ENCODE data around the gene LAMA2. TPM values are rescaled to one million over a fixed set of nuclear protein-coding genes. Genes with fewer than 3 reads are reported as not detected.
"Not testable (repeated sequence)": the region's sequence is repeated elsewhere in the genome, so short reads cannot be mapped to it uniquely, and the experiment has no call there.

LAMA2 gene
- total and polyA plus RNA-seq, 2 experiments from 2014 or later, result 13.4 to 78.1 TPM

- H3K36me3 ChIP-seq, result peaks cover 6% of the 10 kb centered on the region
- TF ChIP-seq CTCF (IDR thresholded peaks at IDR 0.05; ENCODE audit: low read depth, low read length), result no peak
- H3K9me3 ChIP-seq (ENCODE audit: low read depth), result no peaks in the 10 kb centered on the region
- H3K27ac ChIP-seq, result no peak overlapping the region
- DNase-seq (ENCODE audit: low read depth in 1 of 2, low spot score in 1 of 2), result no peak
- no peak overlapping the region for H3K4me3 ChIP-seq
- peaks cover 8% of the 10 kb centered on the region for H3K4me1 ChIP-seq (ENCODE audit: low read depth)
- no peaks in the 10 kb centered on the region for H3K27me3 ChIP-seq
These were observed 267.6 kb downstream of the LAMA2 start for GRCh38 chr6:129150507-129150906.

GRCh38 chr6:129153257-129153656 is 270.3 kb downstream of the LAMA2 start:
- TF ChIP-seq CTCF (IDR thresholded peaks at IDR 0.05; ENCODE audit: low read depth, low read length), result no peak
- H3K4me3 ChIP-seq, result no peak overlapping the region
- no peak for DNase-seq (ENCODE audit: low read depth in 1 of 2, low spot score in 1 of 2)
- no peaks in the 10 kb centered on the region for H3K27me3 ChIP-seq
- H3K9me3 ChIP-seq (ENCODE audit: low read depth), result no peaks in the 10 kb centered on the region
- H3K36me3 ChIP-seq, result peaks cover 6% of the 10 kb centered on the region
- H3K27ac ChIP-seq, result no peak overlapping the region
- no peaks in the 10 kb centered on the region for H3K4me1 ChIP-seq (ENCODE audit: low read depth)

GRCh38 chr6:129159242-129159641 is 276.3 kb downstream of the LAMA2 start:
- not testable (repeated sequence) for H3K27ac ChIP-seq; DNase-seq (ENCODE audit: low read depth in 1 of 2, low spot score in 1 of 2); H3K36me3 ChIP-seq; H3K4me3 ChIP-seq; H3K4me1 ChIP-seq (ENCODE audit: low read depth); H3K9me3 ChIP-seq (ENCODE audit: low read depth); H3K27me3 ChIP-seq

- H3K4me3 ChIP-seq, result no peak overlapping the region
- no peaks in the 10 kb centered on the region for H3K9me3 ChIP-seq (ENCODE audit: low read depth)
- H3K36me3 ChIP-seq, result no peaks in the 10 kb centered on the region
- TF ChIP-seq CTCF (IDR thresholded peaks at IDR 0.05; ENCODE audit: low read depth, low read length), result no peak
- no peak overlapping the region for H3K27ac ChIP-seq
- DNase-seq (ENCODE audit: low read depth in 1 of 2, low spot score in 1 of 2), result peak in 1 of 2 donors; percentile 14
- H3K4me1 ChIP-seq (ENCODE audit: low read depth), result no peaks in the 10 kb centered on the region
- no peaks in the 10 kb centered on the region for H3K27me3 ChIP-seq
These were observed 279.7 kb downstream of the LAMA2 start for GRCh38 chr6:129162605-129163004.

GRCh38 chr6:129163551-129163950 is 280.6 kb downstream of the LAMA2 start:
- Histone ChIP-seq H3K27me3 (no peaks in the 10 kb centered on the region), H3K4me3 (no peak overlapping the region), H3K36me3 (no peaks in the 10 kb centered on the region), H3K4me1 (ENCODE audit: low read depth) (no peaks in the 10 kb centered on the region), H3K9me3 (ENCODE audit: low read depth) (no peaks in the 10 kb centered on the region), H3K27ac (no peak overlapping the region)
- no peak for TF ChIP-seq CTCF (IDR thresholded peaks at IDR 0.05; ENCODE audit: low read depth, low read length)
- DNase-seq (ENCODE audit: low read depth in 1 of 2, low spot score in 1 of 2), result no peak

GRCh38 chr6:129164032-129164431 is 281.1 kb downstream of the LAMA2 start:
- DNase-seq (ENCODE audit: low read depth in 1 of 2, low spot score in 1 of 2), result no peak
- no peaks in the 10 kb centered on the region for H3K9me3 ChIP-seq (ENCODE audit: low read depth)
- no peaks in the 10 kb centered on the region for H3K4me1 ChIP-seq (ENCODE audit: low read depth)
- TF ChIP-seq CTCF (IDR thresholded peaks at IDR 0.05; ENCODE audit: low read depth, low read length), result no peak
- no peaks in the 10 kb centered on the region for H3K27me3 ChIP-seq
- H3K36me3 ChIP-seq, result no peaks in the 10 kb centered on the region
- H3K4me3 ChIP-seq, result no peak overlapping the region
- no peak overlapping the region for H3K27ac ChIP-seq

- peak overlapping the region; percentile 53 for H3K27ac ChIP-seq
- H3K36me3 ChIP-seq; H3K9me3 ChIP-seq (ENCODE audit: low read depth); H3K27me3 ChIP-seq; H3K4me1 ChIP-seq (ENCODE audit: low read depth): not testable (repeated sequence)
- peak overlapping the region; percentile 13 for H3K4me3 ChIP-seq
- DNase-seq (ENCODE audit: low read depth in 1 of 2, low spot score in 1 of 2), result peak in 1 of 2 donors; percentile 11
These were observed 289.5 kb downstream of the LAMA2 start for GRCh38 chr6:129172279-129172995.

Measured in cardiac muscle cell (in vitro differentiated cells and primary cell).